GM19238 (cell line): Measurements from ENCODE around the gene PRH1.

Source experiments
- DNase-seq: peaks from one replicate; pipeline ENCODE4 v3.0.0; 2011; ENCODE audit warnings: low spot score; ENCODE audit not compliant: insufficient read length

PRH1 gene

DNA sequence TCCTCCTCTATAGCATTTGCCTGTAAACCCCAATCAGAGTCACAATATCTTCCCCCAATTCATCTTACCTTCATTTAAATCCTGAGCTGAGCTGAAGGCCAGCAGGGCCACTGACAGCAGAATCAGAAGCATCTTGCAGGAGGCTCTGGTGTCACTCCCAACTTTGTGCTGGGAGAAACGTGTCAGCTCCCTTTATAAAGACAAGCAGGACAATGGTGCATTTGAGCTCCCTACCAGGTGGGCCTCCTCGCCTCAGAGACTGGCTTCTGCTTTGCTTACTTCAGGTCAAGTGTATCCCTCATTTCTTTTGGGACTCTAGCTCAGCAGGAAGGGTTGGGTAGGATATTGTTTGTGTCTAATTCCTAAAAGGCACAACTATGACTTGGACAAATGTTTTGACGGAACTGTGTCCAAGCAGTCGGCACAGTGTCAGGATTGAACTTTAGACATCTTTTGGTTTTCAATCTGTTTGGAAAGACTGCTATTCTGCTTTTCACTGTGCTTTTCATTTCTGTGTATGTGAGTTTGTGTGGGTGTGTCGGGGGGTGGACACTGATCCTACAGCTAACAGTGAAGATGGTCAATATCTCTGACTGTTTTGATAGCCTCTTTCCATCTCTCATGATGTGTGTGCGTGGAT, at the start of gene PRH1:
Gene PRH1, minus strand, starts transcription at position 170 of the 640 bp plus-strand sequence. Its CDS starts 38 bp downstream, at position 132.
- DNase-seq = no peak

DNA sequence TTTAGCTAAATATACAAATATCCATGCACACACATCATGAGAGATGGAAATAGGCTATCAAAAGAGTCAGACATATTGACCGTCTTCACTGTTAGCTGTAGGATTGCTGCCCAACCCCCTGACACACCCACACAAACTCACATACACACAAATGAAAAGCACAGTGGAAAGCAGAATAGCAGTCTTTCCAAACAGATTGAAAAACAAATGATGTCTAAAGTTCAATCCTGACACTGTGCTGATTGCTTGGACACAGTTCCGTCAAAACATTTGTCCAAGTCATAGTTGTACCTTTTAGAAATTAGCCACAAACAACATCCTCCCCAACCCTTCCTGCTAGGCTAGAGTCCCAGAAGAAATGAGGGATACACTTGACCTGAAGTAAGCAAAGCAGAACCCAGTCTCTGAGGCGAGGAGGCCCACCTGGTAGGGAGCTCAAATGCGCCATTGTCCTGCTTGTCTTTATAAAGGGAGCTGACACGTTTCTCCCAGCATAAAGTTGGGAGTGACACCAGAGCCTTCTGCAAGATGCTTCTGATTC, 44.8 kb upstream of the PRH1 start, which contains the start of gene PRH2:
Gene PRH2, plus strand, starts transcription at position 491 of the 541 bp plus-strand sequence. Its CDS starts 38 bp downstream, at position 529.
- DNase-seq = no peak

DNA sequence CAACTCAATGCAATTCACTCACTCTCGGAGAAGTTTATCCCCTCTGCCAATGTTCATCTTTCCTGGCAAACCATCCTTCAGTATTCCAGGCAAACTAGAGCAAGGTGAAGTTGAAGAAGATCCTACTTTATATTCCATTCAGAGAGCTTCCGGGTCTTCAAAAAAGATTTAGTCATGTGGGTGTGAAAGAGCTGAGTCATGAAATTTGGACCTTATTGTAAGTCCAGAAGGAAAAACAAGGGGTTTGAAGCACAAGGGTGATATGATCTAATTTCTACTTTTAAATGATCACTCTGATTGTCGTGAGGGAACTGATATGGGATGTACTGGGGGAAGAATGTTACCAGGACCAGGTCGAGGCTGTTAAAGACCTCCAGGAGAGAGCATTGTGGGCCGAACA, 42.2 kb upstream of the PRH1 start:
- DNase-seq = no peak

DNA sequence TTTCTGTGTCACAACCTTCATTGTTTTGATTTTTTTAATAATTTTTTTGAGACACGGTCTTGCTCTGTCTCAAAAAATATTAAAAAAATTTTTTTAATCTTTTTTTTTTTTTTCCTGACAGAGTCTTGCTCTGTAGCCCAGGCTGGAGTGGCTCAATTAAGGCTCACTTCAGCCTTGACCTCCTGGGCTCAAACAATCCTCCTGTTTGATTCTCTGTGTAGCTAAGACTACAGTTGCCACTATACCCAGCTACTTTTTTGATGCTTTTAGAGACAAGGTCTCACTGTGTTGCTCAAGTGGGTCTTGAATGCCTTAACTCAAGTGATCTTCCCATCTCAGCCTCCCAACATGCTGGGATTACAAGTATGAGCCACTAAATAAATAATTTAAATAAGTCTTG, 35.8 kb upstream of the PRH1 start:
- DNase-seq = no peak

DNA sequence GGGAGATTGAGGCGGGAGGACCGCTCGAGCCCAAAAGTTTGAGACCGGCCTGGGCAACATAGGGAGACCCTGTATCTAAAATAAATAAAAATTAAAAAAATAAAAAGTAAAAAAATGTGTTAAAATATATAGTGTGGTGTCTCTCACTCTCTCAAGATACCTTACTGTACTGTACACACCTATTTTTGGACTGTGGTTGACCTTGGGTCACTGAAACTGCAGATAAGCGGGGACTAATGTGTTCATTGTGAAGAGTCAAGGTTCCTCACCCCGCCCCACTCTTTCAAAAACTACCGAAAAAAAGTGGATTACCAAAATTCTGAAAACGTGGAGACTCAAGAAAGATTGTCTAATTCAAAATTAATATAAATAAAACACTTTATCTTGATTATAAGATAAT, 26.3 kb upstream of the PRH1 start:
- no peak for DNase-seq

DNA sequence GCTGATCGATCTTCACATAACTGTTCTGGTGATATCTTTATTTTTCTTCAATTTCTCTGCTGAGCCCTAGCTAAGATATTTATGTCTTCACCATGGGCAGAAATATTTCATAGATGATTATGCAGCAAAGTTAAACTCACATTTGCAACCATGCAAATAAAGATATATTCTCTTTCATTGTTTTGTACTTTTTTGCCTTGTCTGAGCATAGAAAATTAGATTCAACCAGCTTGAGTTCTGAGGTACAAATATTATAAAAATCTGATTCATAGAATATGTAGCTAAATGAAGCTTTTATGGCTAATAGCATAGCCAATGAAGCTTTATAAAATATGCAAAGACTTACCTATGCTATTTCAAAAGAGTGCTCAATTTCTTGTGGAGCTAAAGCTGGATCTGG, 25.4 kb upstream of the PRH1 start, which contains the start of gene TAS2R13:
Gene TAS2R13, minus strand, starts transcription at position 101 of the 400 bp plus-strand sequence. CDS start 264 bp downstream, outside the sequence.
- DNase-seq = no peak

DNA sequence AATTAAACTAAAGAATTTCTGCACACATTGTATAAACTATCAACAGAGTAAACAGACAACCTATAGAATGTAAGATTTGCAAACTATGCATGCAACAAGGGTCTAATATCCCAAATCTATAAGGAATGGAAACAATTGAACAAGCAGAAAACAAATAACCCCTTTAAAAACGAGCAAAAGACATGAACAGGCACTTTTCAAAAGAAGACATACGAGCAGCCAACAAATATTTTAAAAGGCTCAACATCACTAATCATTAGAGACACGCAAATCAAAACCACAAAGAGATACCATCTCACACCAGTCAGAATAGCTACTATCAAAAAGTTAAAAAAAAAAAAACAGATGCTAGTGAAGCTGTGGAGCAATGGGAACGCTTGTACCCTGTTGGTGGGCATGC, 20.6 kb upstream of the PRH1 start:
- no peak for DNase-seq

DNA sequence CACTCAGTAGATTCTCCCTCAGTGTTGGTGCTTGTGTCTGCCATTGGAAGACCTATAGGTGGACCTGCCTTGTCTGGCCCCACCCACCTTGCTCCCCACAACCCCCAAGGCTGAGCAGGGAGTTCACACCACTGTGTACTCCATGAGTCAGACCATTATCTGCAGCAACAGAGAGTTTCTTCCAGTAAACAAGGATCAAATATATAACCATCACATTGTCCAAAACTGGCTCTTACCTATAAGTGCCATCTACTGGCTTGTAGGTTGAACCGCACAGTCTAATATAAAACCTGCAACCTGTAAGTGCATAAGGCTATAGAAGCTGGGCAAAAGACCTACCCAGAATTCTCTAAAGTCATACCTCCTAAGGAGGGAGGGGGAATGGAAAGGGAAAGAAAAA, 17.4 kb upstream of the PRH1 start:
- no peak for DNase-seq

DNA sequence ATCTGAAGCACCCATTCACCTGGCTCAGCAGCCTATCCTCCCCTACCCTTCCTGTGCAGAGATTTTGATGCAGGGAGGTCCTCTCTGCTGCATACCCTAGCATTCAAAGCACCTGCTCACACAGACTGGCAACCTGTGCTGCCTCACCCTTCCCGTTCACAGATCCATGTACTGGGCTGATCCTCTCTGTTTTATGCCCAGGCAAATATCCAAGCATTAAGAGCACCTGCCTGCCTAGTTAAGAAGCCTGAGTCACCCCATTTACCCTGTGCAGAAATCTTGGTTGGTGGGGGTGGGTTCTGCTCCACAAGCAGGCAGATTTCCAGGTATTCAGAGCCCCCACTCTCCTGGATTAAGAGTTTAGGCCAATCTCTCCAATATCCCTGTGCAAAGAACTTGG, 16.9 kb upstream of the PRH1 start:
- DNase-seq = no peak

DNA sequence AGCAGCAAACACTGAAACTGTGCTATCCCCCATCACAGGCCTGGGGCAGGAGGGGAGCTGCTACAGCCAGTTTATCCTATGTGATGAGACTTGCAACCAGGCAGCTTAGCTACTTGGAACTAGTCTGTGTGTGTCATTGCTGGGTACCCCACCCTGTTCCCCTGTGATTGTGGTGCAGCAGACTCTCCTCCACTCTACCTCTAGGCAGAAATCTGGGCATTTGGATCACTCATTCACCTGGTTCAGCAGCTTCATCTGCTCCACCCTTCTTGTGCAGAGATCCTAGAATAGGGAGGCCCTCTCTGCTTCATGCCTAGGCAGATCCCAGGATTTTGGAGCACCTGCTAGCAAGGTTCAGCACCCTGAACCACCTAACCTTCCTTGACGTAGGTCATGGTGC, 16.5 kb upstream of the PRH1 start:
- no peak for DNase-seq

DNA sequence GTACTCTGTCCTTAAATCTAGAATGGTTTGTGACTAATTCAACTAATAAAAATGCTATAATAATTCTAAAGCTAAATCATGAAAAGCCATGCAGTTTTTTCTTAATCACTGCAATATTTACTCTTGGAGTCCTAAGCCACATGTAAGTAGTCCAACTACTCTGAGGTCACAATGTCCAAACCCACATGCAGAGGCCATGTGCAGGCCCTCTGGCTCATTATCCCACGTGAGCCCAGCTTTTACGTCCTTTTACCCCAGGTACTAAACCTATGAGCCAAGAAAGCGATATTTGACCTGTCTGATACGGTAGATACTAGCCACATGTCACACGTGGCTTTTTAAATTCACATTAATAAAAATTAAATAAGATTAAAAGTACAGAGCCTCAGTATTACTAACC, 12.8 kb upstream of the PRH1 start:
- no peak for DNase-seq

DNA sequence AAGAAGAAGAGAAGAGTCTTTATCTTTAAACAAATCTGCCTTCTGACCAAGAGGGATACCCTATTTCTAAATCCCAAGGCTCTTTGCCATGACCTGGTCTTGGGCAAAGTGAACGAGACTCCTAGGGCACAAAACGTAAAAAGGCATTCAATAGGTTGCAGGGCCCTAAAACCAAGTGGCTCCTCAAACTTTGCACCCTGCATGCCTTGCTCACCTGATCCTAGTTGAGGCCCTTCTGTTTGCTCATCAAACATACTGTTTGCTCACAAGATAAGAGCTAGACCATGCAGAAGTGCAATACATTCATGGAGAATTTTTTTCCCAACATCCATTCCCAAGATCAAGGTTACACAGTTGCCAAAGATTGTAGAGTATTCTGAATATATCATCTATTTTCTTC, 7.9 kb upstream of the PRH1 start:
- DNase-seq = no peak

DNA sequence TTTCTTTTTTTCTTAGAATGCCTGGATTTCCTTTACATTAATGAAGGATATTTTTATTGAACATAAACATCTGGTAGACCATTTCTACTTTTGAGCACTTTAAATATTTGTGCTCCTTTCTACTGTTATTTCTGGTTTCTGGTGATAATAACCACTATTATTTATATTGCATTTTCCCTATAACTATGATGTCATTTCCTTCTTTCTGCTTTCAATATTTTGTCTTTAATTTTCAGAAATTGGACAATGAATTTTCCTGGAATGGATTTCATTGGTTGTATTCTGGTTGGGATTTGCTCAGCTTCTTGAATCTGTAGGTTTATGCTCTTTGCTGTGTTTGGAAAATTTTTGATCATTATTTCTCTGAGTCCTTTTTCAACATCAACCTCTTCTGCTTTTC, 5.2 kb upstream of the PRH1 start:
- no peak for DNase-seq

DNA sequence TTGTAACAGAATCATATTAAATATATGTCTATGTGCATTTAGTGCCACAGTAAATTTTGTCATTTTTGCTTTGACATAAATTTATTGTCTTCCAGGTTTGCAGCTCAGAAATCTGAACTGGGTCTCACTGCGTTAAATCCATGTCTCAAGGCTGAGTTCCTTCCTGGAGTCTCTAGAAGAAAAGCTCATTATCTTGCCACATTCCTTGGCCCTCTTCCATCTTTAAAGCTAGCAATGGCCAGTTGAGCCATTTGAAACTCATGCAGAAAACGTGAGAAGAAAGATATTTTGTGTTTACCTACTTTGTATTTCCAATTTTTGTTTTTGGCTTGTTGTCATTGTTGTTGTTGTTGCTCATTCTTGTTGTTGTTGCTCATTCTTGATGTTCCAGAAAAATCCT, 10.7 kb downstream of the PRH1 start:
- no peak for DNase-seq

DNA sequence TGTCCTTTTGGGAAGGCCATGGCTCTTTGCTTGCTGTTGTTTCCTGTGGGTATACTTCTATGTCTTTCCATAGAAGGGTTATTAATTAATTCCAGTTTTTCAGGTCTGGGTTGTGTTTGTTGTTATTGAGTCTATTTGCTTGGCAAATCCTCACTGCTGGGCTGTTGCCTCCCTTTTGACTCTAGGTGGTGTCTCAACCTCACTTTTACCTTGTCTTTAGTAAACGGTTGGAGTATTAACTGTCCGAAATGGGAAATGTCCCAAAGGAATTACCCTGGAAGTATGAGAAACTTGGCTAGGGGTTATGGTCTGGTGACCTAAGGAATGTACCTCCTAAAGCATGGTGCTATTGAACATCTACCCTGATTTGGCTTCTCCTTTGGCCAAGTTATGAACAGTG, 16.7 kb downstream of the PRH1 start:
- DNase-seq = no peak

DNA sequence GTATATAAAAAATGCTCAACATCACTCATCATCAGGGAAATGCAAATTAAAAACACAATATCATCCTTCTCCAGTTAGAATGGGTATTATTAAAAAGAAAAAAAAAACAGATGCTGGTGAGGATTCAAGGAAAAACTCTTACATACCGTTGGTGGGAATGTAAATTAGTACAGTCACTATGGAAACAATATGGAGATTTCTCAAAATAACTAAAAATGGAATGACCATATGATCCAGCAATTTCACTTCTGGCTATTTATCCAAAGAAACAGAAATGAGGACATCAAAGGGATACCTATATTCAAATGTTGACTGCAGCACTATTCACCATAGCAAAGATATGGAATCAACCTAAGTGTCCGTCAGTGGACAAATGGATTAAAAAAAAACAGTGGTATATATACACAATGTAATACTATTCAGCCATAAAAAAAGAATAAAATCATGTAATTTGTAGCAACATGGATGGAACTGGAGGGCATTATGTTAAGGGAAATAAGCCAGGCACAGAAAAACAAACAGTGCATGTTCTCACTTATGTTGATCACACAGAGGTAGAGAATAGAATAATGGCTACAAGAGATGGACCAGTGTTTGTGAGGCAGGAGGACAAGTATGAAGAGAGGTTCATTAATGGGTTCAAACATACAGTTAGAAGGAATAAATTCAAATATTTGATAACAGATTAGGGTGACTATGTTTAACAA, 20.4 kb downstream of the PRH1 start:
- DNase-seq = no peak

DNA sequence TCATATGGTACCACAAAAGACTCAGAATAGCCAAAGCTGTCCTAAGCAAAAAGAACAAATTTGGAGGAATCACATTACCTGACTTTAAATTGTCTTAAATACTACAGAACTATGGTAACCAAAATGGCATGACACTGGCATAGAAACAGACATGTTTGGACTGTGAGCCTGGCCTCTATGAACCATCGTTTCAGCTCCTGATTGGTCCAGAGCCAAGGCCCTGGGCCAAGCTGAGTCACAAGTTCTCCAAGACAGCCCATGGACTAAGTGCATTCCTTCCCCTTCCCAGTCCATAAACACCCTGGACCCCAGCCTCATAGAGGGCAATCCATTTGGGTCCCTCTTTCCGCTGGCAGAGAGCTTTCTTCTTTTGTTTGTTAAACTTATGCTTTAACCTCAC, 22.7 kb downstream of the PRH1 start:
- no peak for DNase-seq

DNA sequence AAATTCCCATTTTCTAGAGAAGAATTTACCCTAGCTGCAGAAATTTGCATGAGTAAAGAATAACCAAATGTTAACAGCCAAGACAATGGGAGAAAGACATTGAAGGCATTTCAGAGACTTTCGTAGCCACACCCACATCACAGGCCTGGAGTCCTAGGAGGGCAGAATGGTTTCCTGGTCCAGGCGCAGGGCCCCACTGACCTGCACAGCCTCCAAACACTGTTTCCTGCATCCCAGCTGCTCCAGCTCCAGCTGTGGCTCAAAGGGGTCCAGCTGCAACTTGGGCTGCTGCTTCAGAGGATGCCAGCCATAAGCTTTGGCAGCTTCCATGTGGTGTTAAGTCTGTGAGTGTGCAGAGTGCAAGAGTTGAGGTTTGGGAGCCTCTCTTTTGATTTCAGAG, 28.2 kb downstream of the PRH1 start:
- no peak for DNase-seq

DNA sequence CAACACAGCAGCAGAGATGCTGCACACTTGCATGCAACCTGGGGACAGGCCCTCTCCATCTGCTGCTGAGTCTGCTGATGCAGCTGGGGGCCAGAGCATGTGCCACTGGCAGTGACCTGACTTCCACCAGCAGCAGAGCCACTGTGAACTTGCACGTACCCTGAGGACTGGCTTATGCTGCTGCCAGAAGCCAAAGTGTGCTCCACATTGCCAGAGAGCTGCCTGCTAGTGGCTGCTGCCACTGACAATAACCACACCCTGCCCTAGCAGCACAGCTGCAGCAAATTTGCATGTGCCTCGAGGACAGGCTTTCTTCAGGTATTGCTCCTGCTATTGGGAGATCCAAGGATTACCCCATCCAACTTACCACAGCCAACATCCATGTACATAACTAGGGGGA, 30.3 kb downstream of the PRH1 start:
- no peak for DNase-seq

DNA sequence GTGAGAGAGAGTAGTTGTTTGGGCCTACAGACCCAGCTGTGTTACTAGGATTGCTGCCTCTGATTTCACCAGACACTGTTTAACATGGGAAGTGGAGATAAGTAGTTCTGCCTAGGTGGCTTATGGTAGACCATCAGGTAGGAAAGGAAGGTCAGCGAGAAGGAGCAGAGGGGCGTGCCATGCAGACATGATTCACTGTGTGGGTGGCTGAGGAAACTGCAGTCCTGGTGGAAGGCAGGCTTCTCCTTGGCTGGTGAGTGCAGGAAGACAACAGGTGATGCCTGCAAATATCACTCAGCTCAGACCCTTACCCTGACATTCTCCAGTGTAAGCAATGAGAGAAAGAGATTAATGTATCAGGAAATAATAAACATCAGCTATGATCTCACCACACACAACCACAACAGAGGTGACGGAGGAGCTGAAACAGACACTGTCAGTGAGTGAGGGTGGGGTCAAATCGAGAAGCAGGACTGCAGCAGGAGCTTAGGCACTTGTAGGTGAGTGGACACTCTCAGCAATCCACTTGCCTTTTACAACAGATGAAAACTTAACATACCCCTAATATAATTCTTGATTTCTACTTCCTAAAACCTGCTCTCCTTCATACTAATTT, 32.7 kb downstream of the PRH1 start:
- no peak for DNase-seq

DNA sequence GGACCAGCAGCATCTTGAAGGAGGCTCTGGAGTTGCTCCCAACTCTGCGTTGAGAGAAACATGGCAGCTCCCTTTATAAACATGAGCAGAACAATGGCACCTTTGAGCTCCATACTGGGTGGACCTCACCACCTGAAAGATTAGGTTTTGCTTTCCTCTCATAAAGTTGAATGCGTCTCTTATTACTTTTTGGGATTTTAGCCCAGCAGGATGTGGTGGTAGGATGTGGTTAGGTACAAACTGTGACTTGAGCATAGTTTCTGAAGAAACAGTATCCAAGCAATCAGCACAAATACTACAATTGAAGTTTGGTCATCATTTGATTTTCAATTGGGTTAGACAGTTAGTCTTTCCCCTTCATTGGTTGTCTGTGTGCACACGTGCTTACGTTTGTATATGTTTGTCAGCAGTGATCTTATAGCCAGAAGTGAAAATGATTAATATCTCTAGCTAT, 34.6 kb downstream of the PRH1 start, which contains the start of gene PRR4:
Gene PRR4, minus strand, starts transcription at position 51 of the 454 bp plus-strand sequence. Its CDS starts 38 bp downstream, at position 13.
- DNase-seq = no peak

DNA sequence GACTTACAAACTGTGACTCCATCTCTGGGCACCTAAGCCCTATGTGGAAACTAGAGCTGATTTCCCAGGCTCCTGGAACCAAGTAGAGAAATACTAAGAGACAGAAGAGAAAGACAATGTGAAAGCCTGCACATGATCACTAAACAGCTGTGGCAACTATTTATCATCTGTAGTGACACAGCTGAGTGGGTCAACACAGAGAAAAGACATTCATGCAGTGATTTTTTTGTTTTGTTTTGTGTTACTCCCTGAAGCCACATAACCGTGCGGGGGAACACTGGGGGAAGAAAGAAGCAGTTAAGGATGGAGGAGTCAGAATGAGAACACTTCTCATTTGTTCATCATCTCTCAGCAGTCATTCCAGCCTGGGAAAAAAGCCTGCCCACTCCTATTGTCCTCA, 36.3 kb downstream of the PRH1 start:
- DNase-seq = no peak
